Prostate gland (tissue), 2 donors: ENCODE measurements around the gene OR8U1. TPM values are rescaled to one million over a fixed set of nuclear protein-coding genes. Genes with fewer than 3 reads are reported as not detected.
"Not testable (repeated sequence)": the region's sequence is repeated elsewhere in the genome, so short reads cannot be mapped to it uniquely, and the experiment has no call there.

Experiments used
- DNase-seq: peaks from one replicate; pipeline ENCODE4 v3.0.0-alpha.2; 2019; ENCODE audit warnings: low spot score
- H3K27ac ChIP-seq, 2 donors: fragments of 200-600 bp; sonication (generic); 2 replicates each; pipeline ENCODE4 v1.5.1; 2017 to 2019
- H3K27me3 ChIP-seq: fragments of 200-600 bp; sonication (generic); replicated peaks from 2 replicates; pipeline ENCODE4 v1.5.1; 2019; ENCODE audit not compliant: insufficient read depth
- H3K36me3 ChIP-seq, 2 donors: fragments of 200-600 bp; sonication (generic); 1 replicate in 1 of 2; 2 replicates in 1 of 2; pipeline versions ENCODE4 v1.5.1 to v1.8.1; 2017 to 2019
- H3K4me1 ChIP-seq: fragments of 200-600 bp; sonication (generic); replicated peaks from 2 replicates; pipeline ENCODE4 v1.5.1; 2019
- H3K4me3 ChIP-seq, 2 donors: fragments of 200-600 bp; sonication (generic); 2 replicates each; pipeline ENCODE4 v1.5.1; 2017 to 2019
- H3K9me3 ChIP-seq: fragments of 200-600 bp; sonication (generic); 2 replicates; pipeline ENCODE4 v1.5.1; 2017
- CTCF ChIP-seq, 4 experiments: fragments of 200-600 bp in 2 of 4; fragments of 450-650 bp in 2 of 4; sonication (generic) in 2 of 4; IDR thresholded peaks; 1 replicate in 3 of 4; 2 replicates in 1 of 4; pipeline ENCODE4 v1.5.1; 2016 to 2019; ENCODE audit warnings: antibody characterized with exemption in 4 of 4, mild to moderate bottlenecking in 2 of 4, moderate library complexity in 2 of 4
- POLR2A ChIP-seq: fragments of 450-650 bp; IDR thresholded peaks from one replicate; pipeline ENCODE4 v1.6.1; 2016; ENCODE audit warnings: antibody characterized with exemption, mild to moderate bottlenecking
- POLR2AphosphoS5 ChIP-seq: sonication (generic); formaldehyde crosslinking; IDR thresholded peaks from one replicate; pipeline ENCODE4 v1.6.1; 2017; ENCODE audit warnings: antibody characterized with exemption
- WGBS: methylation state at CpG from one replicate; pipeline ENCODE4 v1.1.5; 2018; 5-methylcytosine and 5-hydroxymethylcytosine counted together
- intact Hi-C: fragments of 100-400 bp; cut with DNase I; formaldehyde crosslinking; loops from one replicate; pipeline ENCODE4 v1.14.2; 2022
- total RNA-seq, 2 donors: library from RNA; depleted of rRNA; stranded (reverse); fragments of >200 nt; gene quantifications; one replicate each; pipeline ENCODE4 v1.1.0, GENCODE V29; 2016

Gene OR8U1
- total RNA-seq, 2 donors from 2014 or later: not detected

GRCh38 chr11:56353991-56354390, 21.4 kb upstream of the OR8U1 start, which contains the start of gene OR8J1:
Gene OR8J1 (plus strand): TSS chr11:56354291. CDS start chr11:56360247, 5,956 bp downstream.
- no peak for DNase-seq
- no peak within 1 kb of the TSS for H3K27ac ChIP-seq
- WGBS: 83% methylated on average over 2 of the region's 2 CpGs
- no peaks in the 10 kb centered on the region for H3K27me3 ChIP-seq
- H3K4me3 ChIP-seq: no peak within 1 kb of the TSS
- H3K9me3 ChIP-seq: no peaks in the 10 kb centered on the region
- no peaks in the 10 kb centered on the region for H3K4me1 ChIP-seq
- H3K36me3 ChIP-seq: no peaks in the 10 kb centered on the region
- TF ChIP-seq POLR2A: no peak
- TF ChIP-seq POLR2AphosphoS5: no peak
- no peak for TF ChIP-seq CTCF (IDR thresholded peaks at IDR 0.05)
- intact Hi-C loops: no loop called here

- Histone ChIP-seq H3K4me1 (no peaks in the 10 kb centered on the region), H3K27me3 (no peaks in the 10 kb centered on the region), H3K4me3 (no peak overlapping the region), H3K9me3 (no peaks in the 10 kb centered on the region), H3K36me3 (no peaks in the 10 kb centered on the region), H3K27ac (no peak overlapping the region)
- DNase-seq: no peak
- intact Hi-C loops: no loop called here
- 91% methylated on average over 2 of the region's 2 CpGs for WGBS
- TF ChIP-seq POLR2A (no peak), CTCF (IDR thresholded peaks at IDR 0.05) (no peak), POLR2AphosphoS5 (no peak)
These were observed 4.7 kb downstream of the OR8U1 start for GRCh38 chr11:56380120-56380519.

GRCh38 chr11:56394381-56394780, 19.0 kb downstream of the OR8U1 start:
- Histone ChIP-seq H3K4me1 (no peaks in the 10 kb centered on the region), H3K27ac (no peak overlapping the region), H3K36me3 (no peaks in the 10 kb centered on the region), H3K27me3 (no peaks in the 10 kb centered on the region), H3K4me3 (no peak overlapping the region), H3K9me3 (no peaks in the 10 kb centered on the region)
- no peak for DNase-seq
- 83% methylated on average over 3 of the region's 3 CpGs for WGBS
- intact Hi-C loops: no loop called here
- no peak for TF ChIP-seq POLR2AphosphoS5
- no peak for TF ChIP-seq POLR2A
- no peak for TF ChIP-seq CTCF (IDR thresholded peaks at IDR 0.05)

GRCh38 chr11:56396047-56396446, 20.6 kb downstream of the OR8U1 start:
- WGBS: 45% methylated on average over 3 of the region's 3 CpGs
- H3K27ac ChIP-seq: no peak overlapping the region
- H3K4me3 ChIP-seq: no peak overlapping the region
- H3K36me3 ChIP-seq: no peaks in the 10 kb centered on the region
- no peak for DNase-seq
- TF ChIP-seq CTCF (IDR thresholded peaks at IDR 0.05) (no peak), POLR2AphosphoS5 (no peak), POLR2A (no peak)
- H3K9me3 ChIP-seq: no peaks in the 10 kb centered on the region
- intact Hi-C loops: no loop called here
- H3K4me1 ChIP-seq: no peaks in the 10 kb centered on the region
- H3K27me3 ChIP-seq: no peaks in the 10 kb centered on the region

- H3K36me3 ChIP-seq, intact Hi-C loops, H3K27ac ChIP-seq, H3K4me3 ChIP-seq, H3K4me1 ChIP-seq, H3K27me3 ChIP-seq, DNase-seq, H3K9me3 ChIP-seq: not testable (repeated sequence)
- WGBS: 88% methylated on average over 27 of the region's 27 CpGs
These were observed 26.5 kb downstream of the OR8U1 start for GRCh38 chr11:56401858-56402461.
